UCSD-AML1 (cell line): ENCODE data around the gene QTRT2.

Experiments
- DNase-seq: peaks from one replicate; lab custom pipeline; 2025; ENCODE audit not compliant: unreplicated experiment; lab: John Stamatoyannopoulos, UW

The QTRT2 gene

DNA sequence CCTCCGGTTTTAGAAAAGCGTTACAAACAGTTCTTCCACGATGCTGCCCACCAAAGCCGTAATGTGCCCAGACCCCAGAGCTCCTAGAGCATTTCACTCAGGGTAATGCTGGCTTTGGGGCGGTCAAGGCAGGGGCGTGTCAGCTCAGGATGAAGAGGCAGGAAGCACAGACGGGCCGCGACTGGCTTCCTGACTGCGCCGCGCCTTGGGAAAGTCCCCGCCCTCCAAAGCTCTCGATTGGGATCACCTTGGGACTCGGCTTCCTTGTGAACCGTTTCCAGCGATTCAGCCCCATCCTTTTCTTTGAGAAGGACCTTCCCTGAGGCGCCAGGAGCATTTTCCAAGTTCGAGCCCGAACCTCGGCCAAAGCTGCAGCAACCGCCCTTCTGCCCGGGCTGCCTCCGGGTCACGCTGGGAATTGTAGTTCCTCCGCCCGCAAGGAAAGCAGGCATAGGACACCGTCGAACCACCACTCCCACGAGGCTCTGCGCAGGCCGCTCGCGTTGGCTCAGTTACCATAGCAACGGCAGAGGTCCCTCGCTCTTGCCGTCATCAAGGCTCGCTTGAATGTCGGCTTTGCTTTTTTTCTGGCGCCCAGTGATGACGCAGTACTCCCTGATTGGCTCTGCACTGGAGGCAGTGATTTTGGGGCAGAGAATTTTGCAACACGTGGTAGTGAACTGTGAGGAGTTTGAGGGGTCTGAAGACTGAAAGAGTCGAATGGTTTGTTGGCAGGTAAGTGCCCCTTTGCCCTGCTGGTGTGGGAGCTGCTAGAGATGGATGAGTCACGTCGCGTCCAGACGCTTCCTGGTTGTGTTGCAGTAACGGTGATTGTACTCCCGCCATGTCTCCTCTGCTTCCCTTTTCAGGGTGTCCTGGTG, at the start of gene QTRT2, which contains the start of gene CCDC191:
Gene QTRT2 (plus strand): TSS at position 608 of the 881 bp plus-strand sequence. CDS start 8,521 bp downstream, outside the sequence.
Gene CCDC191 (minus strand): TSS at position 397 of the 881 bp plus-strand sequence. CDS start 60 bp downstream, at position 337.
- DNase-seq = peak; percentile 96

DNA sequence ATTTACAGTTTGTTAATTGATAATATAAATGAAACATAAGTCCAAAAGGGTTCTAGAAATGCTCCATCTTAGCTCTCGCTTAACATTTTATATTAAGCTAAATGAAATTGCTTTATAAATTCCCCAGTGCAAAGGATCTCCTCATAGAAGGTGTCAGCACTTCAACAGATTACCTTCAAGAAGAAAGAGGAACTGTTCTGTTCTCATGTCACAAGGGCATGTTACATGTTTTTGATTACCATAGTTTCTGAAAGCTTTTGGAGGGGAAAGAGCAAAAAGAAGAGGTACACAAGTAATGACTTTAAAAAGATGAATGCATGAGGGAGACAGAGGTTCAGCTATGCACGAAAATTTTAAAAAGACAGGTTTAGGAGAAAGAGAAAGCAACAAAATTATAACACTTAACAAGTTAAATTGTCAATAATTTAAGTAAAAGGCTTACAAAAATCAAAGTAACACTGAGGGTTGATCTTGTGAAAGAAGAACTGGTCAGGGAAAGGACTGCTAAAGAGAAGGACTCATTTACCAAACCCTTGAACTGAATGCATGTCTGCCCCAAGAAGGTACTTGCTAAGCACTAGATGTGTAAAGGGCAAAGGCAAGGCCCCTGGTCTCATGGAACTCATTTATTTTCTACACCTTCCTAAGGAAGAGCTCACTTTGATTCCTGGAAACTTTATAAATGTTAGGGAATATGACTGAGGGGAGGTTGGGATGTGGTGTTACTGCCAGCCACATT, 45.3 kb upstream of the QTRT2 start:
- DNase-seq = no peak

DNA sequence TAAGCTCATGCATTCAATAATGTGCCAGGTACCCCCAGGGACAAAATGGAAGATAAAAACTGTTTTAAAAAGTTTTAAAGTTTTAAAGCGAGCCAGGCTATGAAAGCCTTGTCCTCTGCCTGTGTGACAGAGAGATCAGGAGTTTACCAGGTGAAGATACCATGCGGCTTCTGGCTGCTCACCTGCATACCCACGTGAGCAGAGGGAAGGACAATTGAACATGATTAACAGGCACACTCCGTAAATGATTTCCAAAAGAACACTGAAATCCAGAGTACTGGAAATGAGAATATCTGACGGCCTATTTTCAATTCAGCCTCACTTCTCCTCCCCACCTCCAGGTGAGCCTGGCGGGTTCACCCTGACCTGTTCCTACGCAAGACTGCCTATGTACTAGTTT, 42.3 kb upstream of the QTRT2 start:
- DNase-seq = no peak

DNA sequence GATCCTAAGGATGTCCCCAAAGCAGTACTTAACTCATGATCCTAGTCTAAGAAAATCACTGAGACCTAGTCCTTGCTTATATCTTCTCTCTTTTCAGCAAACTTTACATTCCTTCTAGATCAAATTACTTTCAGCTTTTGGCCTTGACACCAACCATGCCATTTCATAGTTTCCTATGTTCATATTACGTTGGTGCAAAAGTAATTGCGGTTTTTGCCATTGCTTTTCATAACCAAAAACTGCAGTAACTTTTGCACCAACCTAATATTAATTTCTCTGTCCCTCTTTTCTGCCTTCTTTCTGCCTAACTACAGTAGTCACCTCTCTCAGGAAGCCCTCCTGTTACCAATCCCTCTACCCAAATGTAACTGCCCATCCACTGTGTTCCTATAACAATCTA, 37.1 kb upstream of the QTRT2 start:
- no peak for DNase-seq

DNA sequence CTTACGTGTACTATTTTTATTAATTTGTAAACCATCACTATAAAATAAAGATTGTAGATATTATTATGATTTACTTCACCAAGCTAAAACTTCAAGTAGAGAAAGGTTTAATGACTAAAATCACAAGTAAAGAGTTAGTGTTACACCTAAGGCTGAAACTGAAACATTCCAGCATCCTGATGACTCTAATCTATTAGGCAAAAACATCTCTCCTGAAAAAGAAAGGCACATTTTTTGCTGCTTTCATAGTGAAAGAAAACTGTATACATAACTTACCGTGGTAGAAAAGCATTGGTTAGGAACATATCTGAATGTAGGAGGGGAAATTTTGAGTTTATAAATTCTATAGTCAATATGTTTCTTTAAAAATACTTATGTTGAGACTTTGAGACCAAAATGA, 35.6 kb upstream of the QTRT2 start:
- no peak for DNase-seq

DNA sequence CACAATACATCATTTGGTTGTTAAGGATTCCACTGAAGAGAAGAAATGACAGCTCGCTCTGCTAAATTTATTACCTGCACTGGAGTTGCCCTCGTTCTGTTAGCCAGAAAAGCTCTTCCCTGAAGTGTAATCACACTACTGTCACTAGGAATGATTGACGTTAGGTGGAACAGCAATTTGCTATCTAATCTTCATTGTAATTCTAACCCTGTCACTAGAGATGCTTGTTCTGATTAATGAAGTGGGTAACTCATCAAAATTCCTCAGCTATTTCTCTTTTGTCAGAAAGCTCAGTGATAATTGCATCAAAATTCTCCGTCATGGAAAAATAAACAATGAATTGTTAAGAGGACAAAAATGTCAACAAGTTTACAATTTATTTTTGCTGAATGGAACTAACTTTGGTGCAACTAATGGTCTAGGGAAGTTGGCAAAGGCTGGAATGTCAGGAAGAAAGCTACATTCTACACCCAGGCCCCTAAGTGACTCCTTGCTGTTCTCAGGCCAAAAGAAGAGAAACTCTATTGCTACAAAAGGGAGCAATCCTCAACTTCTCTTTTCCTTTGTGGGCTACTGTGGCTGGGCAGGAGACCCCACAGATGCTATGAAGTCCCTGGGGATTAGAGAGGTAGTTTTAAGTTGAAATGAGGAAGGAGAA, 34.3 kb upstream of the QTRT2 start:
- no peak for DNase-seq

DNA sequence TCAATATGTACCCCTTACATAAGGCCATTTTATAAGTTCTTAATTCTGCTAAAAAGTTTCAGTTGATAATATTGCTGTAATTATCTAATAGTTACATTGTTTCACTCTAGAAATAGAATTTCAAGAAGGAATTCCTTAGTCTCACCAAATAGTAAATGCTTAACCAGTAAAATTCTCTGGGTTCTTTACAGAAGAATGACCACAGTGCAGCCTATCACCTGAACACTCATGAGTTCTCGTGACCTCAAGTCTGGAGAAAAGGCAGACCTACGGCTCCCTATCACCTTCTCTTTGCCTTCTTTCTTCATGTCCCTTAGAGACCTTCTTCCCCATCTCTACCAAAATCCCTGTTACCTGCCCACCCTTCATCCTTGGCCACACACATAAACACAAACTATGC, 31.1 kb upstream of the QTRT2 start:
- DNase-seq = no peak

DNA sequence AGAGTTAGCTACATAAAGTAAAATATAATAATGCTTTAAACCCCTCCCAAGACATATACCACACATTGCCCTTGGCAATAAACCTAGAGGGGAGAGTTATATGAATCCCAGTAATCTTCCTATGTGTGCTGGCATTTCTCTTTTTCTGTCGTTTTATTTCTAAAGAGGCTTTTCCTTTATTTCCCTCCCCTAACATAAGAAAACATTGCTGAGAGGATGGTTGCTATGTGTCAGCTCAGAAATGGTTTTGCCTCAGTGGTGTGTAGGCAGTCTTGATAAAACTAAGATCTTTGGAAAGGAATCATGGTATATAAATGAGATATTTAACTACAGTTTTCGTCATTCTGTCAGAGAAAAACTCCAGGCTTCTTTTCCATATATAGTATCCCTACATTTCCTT, 30.2 kb upstream of the QTRT2 start:
- DNase-seq = no peak

DNA sequence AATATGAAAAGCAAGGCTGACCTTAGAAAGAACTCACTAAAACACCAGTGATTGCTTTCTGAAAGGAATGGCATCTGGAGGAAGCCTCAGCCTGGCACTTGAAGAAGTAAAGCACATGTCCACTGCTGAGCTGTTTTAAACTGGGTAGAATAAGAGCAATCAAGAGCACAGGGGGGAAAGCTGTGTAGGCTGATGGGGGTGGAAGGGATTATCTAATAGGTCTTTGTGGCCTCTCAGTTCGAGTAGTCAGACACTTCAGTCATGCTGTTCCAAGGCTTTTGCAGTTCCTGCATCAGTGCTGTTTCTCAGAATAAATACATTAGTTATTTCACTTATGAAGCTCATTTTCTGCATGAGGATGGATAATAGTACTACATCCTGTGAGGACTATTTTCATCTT, 22.8 kb upstream of the QTRT2 start:
- DNase-seq = no peak

DNA sequence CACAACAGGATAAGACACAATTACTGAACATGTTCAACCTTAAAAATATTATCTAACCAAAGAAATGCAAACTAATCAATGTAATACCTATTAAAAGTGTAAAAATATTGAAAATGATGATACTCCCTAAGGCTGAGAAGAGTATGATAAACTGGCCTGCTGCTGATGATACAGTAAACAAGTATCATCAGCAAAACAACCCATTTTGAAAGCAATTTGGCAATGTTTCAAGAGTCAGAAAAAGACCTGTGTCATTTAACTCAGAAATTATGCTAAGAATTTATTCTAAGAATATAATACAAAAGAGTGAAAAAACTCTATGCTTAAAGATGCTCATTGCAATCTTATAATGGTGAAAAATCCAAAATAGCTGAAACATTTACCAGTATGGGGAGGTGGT, 22.3 kb upstream of the QTRT2 start:
- DNase-seq = no peak

DNA sequence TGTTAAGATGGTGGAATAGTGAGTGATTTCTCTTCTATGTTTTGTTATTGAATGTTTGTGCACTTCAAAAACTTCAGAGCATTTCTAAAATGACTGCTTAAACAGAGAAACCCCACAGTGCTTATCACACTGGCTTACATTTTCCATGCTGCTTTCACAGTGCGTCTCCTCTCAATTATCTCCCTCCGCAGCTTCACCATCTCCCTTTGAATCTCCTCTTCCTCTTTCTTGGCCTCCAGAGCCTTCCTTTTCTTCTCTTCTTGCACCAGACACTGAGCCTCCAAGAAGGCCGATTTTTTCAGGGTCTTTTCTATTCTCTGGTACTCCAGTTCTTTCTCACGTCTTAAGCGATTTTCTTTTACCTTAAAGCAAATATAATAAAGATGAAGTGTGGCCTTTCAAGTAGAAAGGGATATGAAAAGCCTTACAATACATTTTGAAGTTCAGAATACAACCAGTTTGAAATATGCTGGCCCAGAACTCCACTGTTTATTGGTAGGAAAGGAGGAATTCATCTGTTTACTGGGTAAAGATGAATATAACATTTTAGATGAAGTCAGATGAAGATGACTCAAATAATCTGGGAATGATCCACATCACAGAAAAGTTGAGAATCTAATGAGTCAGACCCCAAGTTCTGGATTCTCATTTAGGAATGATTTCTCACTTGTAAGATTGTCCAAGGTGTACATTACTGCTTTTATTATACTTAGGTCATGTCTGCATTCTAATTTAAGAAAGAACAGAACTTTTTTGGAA, 21.6 kb upstream of the QTRT2 start:
- DNase-seq = no peak

DNA sequence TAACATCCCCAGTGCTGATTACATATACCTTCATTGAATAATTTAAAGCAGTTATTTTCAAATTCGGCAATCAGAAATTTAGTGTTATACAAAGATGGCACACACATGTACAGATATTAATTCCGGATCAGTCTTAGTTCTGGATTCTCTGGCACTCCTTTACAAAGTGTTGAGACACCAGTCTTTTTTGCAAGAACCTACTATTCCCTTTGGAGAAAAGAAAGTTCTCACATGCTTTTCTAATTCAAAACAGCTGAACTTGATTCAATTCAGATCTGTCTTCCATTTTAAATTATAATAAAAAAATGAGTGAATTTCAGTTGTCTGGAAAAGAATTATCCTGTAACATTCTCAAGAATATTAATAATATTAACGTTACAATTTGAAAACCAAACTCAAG, 20.6 kb upstream of the QTRT2 start:
- DNase-seq = no peak

DNA sequence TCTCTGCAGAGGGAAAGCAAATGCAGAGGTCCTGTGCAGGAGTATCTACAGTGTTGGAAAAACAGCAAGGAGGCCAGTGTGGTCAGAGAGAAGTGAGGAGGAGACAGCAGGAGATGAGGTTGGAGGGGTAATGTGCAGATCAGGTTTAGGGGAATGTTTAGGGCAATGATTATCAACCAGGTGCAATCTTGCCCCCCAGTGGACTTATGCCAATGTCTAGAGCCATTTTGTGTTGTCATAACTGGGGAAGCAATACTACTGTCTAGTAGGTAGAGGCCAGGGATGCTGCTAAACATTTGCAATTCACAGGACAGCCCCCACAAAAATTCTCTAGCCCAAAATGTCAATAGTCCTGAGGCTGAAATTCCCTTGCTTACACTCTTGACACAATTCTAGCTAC, 13.3 kb upstream of the QTRT2 start:
- DNase-seq = no peak

DNA sequence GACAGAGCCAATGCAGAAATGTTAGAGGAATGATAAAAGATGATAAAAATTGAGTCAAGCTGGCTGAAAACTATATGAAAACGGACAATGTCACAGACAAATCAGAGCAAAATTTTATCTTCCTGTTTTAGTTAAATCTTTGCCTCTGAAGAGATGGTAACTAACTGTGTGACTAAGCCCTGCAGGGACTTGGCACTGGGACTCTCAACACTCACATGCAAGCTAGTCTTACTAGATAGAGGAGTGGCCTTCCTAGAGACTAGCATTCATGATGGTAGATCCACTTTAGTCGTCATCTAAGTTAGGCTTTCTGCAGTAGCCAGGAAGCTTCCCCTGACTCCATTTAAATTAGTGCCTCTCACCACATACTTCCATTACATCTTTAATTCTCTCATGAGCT, 4.3 kb upstream of the QTRT2 start:
- DNase-seq = no peak

DNA sequence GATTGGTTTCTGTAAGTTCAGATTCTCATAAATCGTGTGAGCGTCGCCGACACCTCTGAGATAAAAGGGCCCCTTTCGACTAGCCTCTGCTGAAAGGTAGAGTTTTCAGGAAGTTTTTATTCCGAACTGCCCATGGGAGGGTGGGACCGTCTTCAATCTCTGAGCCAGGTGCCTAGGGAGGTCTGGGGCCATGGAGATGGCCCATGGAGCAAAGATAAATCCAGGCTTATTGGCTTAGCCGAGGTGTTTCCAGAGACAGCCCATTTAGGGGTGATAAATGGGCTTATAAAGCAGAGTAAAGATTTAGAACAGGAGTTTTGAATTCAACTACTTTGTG, 442 bp downstream of the QTRT2 start:
- DNase-seq = no peak

DNA sequence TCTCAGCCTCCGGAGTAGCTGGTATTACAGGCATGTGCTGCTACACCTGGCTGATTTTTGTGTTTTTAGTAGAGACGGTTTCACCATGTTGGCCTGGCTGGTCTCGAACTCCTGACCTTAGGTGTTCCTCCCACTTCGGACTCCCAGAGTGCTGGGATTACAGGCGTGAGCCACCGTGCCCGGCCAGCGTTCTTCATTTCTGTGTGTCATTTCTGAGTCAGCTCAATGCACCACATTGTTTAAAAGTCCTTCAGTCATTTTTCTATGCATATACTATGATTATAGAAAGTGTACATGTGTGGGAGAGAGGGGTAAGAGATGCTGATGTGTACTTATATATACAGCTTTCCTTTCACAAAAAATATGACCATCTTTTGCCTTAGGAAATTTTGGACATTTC, 2.1 kb downstream of the QTRT2 start:
- no peak for DNase-seq

DNA sequence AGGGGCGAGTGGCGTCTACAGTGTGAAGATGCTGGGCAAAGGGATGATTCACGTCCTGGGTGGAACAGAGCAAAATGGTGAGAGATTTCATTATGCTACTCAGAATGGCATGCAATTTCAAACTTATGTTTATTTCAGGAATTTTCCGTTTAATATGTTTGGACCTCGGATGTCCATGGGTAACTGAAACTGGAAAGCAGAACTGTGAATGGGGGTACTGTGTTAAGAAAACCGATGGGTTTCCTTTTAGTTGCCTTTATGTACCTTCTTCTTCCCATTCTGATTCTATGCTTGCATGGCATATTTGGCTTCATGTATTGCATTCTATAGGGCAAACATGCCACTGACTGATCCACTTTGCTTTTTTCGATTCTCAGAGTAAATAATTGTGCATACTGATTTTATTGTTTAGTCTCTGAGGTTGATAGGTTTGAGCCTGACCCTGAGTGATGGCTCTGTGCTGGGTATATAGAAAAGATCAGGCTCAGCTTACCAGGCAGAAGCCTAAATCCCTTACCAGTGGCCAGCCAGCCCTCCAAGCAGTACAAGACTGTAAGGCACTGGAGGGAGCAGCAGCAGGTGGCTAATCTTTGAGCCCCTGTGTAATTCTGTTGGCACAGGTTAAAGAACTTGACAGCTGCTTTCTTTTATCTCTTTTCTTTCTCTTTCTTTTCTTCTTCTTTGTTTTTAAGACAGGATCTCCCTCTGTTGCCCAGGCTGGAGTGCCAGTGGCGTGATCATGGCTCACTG, 4.5 kb downstream of the QTRT2 start:
- no peak for DNase-seq

DNA sequence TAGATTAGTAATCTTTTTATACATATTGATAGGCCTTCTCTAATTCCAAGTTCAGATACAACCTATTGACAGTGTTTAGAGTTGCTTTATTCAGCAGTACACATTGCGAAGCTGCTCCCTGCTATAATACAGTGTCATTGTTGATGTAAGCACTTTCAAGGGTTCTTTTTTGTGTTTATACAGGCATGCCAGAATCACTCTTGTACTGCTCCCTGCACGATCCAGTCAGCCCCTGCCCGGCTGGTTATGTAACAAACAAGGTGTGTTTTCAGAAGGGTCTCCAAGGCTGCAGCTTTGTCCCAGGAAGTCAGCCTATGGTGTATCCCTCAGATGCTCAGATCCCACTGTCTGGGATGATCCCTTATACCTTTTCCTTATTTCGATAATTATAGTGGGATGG, 11.3 kb downstream of the QTRT2 start:
- no peak for DNase-seq

DNA sequence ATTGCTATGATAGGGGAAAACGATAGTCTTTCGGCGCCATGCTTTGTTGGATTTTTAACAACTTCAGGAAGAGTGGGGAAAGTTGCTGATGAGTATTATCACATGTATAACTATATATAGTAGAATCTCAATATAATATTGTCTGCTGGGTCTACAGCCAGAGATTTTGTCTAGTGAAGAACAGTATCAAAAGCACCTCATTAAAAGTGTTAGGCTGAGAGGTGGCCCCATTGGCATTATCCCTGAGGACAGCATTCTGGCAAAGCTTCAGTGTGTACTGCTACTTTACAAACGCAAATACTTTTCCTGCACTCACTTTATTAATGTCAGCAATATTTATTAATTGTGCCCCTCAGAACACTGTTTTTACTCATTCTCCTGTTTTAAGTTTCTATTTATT, 11.8 kb downstream of the QTRT2 start:
- no peak for DNase-seq

DNA sequence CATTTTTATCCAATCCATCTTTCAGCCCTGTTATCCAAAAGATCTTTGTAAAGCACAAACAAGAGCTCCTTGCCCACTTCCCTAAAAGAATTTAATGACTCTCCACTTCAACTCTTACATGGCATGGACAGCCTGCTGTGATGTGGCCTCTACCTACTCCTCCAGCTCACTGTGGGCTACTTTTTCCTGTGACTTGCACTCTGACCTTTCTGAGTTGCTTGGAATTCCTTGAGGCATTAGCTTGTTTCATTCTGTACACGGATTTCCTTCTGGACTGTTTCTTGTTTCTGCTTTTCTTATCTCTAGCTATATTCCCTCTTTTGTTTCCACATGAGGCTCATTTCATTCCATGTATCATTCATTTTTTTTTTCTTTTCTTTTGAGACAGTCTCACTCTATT, 15.2 kb downstream of the QTRT2 start:
- DNase-seq = no peak
